Measurements from ENCODE around the gene DOCK11. TPM values are rescaled to one million over a fixed set of nuclear protein-coding genes. Genes with fewer than 3 reads are reported as not detected.

Gene DOCK11
- total RNA-seq, 1 donor from 2014 or later = 22.1 TPM

GRCh38 chrX:118652717-118653116 is 157.1 kb downstream of the DOCK11 start:
- Mint-ChIP-seq H3K4me3 (ENCODE audit: unreplicated experiment) (no peak overlapping the region), H3K4me1 (ENCODE audit: low read depth) (peaks cover 15% of the 10 kb centered on the region), H3K27ac (ENCODE audit: unreplicated experiment) (no peak overlapping the region), H3K36me3 (ENCODE audit: low read depth) (no peaks in the 10 kb centered on the region), H3K27me3 (ENCODE audit: low read depth) (no peaks in the 10 kb centered on the region), H3K9me3 (ENCODE audit: low read depth) (no peaks in the 10 kb centered on the region)
- no peak for TF ChIP-seq CTCF (IDR thresholded peaks at IDR 0.05)
- DNase-seq (ENCODE audit: low spot score) = no peak

- Mint-ChIP-seq H3K9me3 (ENCODE audit: low read depth) (no peaks in the 10 kb centered on the region), H3K27me3 (ENCODE audit: low read depth) (no peaks in the 10 kb centered on the region), H3K4me3 (ENCODE audit: unreplicated experiment) (no peak overlapping the region), H3K36me3 (ENCODE audit: low read depth) (no peaks in the 10 kb centered on the region), H3K27ac (ENCODE audit: unreplicated experiment) (no peak overlapping the region), H3K4me1 (ENCODE audit: low read depth) (peaks cover 26% of the 10 kb centered on the region)
- TF ChIP-seq CTCF (IDR thresholded peaks at IDR 0.05) = no peak
- DNase-seq (ENCODE audit: low spot score) = no peak
Measured at GRCh38 chrX:118654331-118654730, 158.7 kb downstream of the DOCK11 start.

GRCh38 chrX:118655561-118656246 is 160.1 kb downstream of the DOCK11 start:
- Mint-ChIP-seq H3K4me3 (ENCODE audit: unreplicated experiment) (no peak overlapping the region), H3K27ac (ENCODE audit: unreplicated experiment) (peak overlapping the region; percentile 51), H3K9me3 (ENCODE audit: low read depth) (no peaks in the 10 kb centered on the region), H3K4me1 (ENCODE audit: low read depth) (peaks cover 26% of the 10 kb centered on the region), H3K36me3 (ENCODE audit: low read depth) (no peaks in the 10 kb centered on the region), H3K27me3 (ENCODE audit: low read depth) (no peaks in the 10 kb centered on the region)
- TF ChIP-seq CTCF (IDR thresholded peaks at IDR 0.05) = no peak
- DNase-seq (ENCODE audit: low spot score) = no peak

- Mint-ChIP-seq H3K36me3 (ENCODE audit: low read depth) (peaks cover 2% of the 10 kb centered on the region), H3K9me3 (ENCODE audit: low read depth) (no peaks in the 10 kb centered on the region), H3K4me3 (ENCODE audit: unreplicated experiment) (no peak overlapping the region), H3K4me1 (ENCODE audit: low read depth) (peaks cover 25% of the 10 kb centered on the region), H3K27ac (ENCODE audit: unreplicated experiment) (no peak overlapping the region), H3K27me3 (ENCODE audit: low read depth) (no peaks in the 10 kb centered on the region)
- DNase-seq (ENCODE audit: low spot score) = no peak
- no peak for TF ChIP-seq CTCF (IDR thresholded peaks at IDR 0.05)
Measured at GRCh38 chrX:118657413-118657812, 161.8 kb downstream of the DOCK11 start.

DNA sequence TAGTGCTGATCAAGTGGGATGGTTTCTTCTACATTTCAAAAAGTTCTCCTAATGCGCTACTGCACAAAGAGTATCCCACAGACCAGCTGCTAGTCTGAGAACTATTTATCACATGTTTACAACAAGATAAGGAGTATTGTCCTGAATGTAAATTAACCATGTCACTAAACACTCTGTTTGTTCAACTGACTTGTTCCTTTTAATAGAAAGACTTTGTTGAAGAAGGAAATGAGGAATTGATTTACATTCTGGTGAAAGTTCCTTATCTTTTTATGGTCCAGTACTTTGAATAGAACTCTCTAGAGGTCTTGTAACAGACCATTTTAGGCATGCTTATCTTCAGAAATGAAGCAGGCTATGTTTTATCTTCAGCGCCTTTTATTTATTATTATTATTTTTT is 164.5 kb downstream of the DOCK11 start:
- H3K9me3 Mint-ChIP-seq (ENCODE audit: low read depth) = peaks cover 7% of the 10 kb centered on the region

More for the DNA sequence above, 164.5 kb downstream of the DOCK11 start:
- no peak overlapping the region for H3K27ac Mint-ChIP-seq (ENCODE audit: unreplicated experiment)
- no peaks in the 10 kb centered on the region for H3K27me3 Mint-ChIP-seq (ENCODE audit: low read depth)
- no peak overlapping the region for H3K4me3 Mint-ChIP-seq (ENCODE audit: unreplicated experiment)
- TF ChIP-seq CTCF (IDR thresholded peaks at IDR 0.05) = no peak
- DNase-seq (ENCODE audit: low spot score) = no peak
- H3K36me3 Mint-ChIP-seq (ENCODE audit: low read depth) = peaks cover 9% of the 10 kb centered on the region
- peaks cover 19% of the 10 kb centered on the region for H3K4me1 Mint-ChIP-seq (ENCODE audit: low read depth)
